Karpas-422 (cell line): ENCODE results near the gene WDR41. TPM values are rescaled to one million over a fixed set of nuclear protein-coding genes. Genes with fewer than 3 reads are reported as not detected.

Experiments used
- DNase-seq: peaks from one replicate; pipeline ENCODE4 v3.0.0-alpha.2; 2015
- H2AFZ ChIP-seq: fragments of 200-600 bp; sonication (generic); 2 replicates; pipeline ENCODE4 v1.6.1; 2014; ENCODE audit warnings: antibody characterized with exemption, low read length, mixed read lengths
- H3K27ac ChIP-seq: fragments of 200-600 bp; sonication (generic); 2 replicates; pipeline ENCODE4 v1.5.1; 2014; ENCODE audit warnings: mild to moderate bottlenecking, low read length, moderate library complexity
- H3K27me3 ChIP-seq: fragments of 200-600 bp; sonication (generic); 2 replicates; pipeline ENCODE4 v1.6.1; 2014; ENCODE audit warnings: low read length, mixed read lengths
- H3K36me3 ChIP-seq: fragments of 200-600 bp; sonication (generic); 2 replicates; pipeline ENCODE4 v1.6.1; 2014; ENCODE audit warnings: low read length, mixed read lengths; ENCODE audit not compliant: insufficient read depth
- H3K4me1 ChIP-seq: fragments of 200-600 bp; sonication (generic); 2 replicates; pipeline ENCODE4 v1.6.1; 2014; ENCODE audit warnings: mild to moderate bottlenecking, low read length, mixed read lengths
- H3K4me2 ChIP-seq: fragments of 200-600 bp; sonication (generic); 2 replicates; pipeline ENCODE4 v1.6.1; 2014; ENCODE audit warnings: low read length, low read depth, mild to moderate bottlenecking; ENCODE audit not compliant: poor library complexity, severe bottlenecking
- H3K4me3 ChIP-seq: fragments of 200-600 bp; sonication (generic); 2 replicates; pipeline ENCODE4 v1.5.1; 2014; ENCODE audit warnings: mild to moderate bottlenecking, antibody characterized with exemption, low read length, mixed read lengths
- H3K79me2 ChIP-seq: fragments of 200-600 bp; sonication (generic); 2 replicates; pipeline ENCODE4 v1.6.1; 2014; ENCODE audit warnings: mild to moderate bottlenecking, low read length, mixed read lengths
- H3K9ac ChIP-seq: fragments of 200-600 bp; sonication (generic); 2 replicates; pipeline ENCODE4 v1.6.0; 2014; ENCODE audit warnings: low read length
- H3K9me2 ChIP-seq: fragments of 200-600 bp; sonication (generic), shearing (Covaris generic); replicated peaks from 2 replicates; pipeline ENCODE4 v1.6.0; 2014; ENCODE audit warnings: mild to moderate bottlenecking, low read length, moderate library complexity; ENCODE audit not compliant: insufficient read depth
- H3K9me3 ChIP-seq: fragments of 300-700, 200-600 bp; sonication (generic); 2 replicates; pipeline ENCODE4 v1.6.1; 2014; ENCODE audit warnings: low read length, mixed read lengths
- H4K20me1 ChIP-seq: fragments of 200-600 bp; sonication (generic); 2 replicates; pipeline ENCODE4 v1.6.1; 2014; ENCODE audit warnings: mild to moderate bottlenecking, antibody characterized with exemption, low read length, low read depth; ENCODE audit not compliant: insufficient read depth
- total RNA-seq: library from RNA; depleted of rRNA; stranded (reverse); fragments of >200 nt; shearing (Covaris generic); gene quantifications from 2 replicates; pipeline ENCODE4 v1.2.3, GENCODE V29; 2014; ENCODE audit warnings: low replicate concordance

Gene WDR41
- total RNA-seq, 1 experiment from 2014 or later = 146 TPM

DNA sequence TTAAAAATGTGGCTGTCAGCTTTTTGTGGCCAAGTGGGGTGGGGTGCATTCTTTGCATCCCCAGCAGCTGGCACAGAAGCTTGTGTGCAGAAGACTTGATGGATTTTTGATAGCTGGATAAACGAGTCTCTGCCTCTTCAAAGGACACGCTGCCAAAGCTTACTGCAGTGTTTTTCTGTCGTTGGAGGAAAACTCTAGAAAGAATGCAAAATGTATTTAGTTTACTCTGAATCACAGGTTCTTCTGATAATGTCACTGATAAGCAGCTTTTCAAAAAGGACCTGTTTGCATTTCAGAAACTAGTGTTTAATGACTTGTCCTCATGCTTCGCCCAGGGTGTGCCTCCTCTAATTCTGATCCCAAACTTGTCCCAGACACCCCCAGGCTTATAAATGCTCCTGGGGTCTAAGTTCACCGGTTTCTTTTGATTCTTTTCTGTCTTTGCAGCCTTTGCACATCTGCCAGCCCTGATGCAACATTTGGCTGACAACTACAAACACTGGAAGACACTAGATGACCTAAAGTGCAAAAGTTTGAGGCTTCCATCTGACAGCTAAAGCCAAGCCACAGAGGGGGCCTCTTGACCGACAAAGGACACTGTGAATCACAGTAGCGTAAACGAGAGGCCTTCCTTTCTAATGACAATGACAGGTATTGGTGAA lies 66.0 kb downstream of the WDR41 start:
- H4K20me1 ChIP-seq = no peaks in the 10 kb centered on the region
- DNase-seq = no peak
- no peaks in the 10 kb centered on the region for H3K9me3 ChIP-seq
- no peak overlapping the region for H3K27ac ChIP-seq
- H3K4me1 ChIP-seq = no peaks in the 10 kb centered on the region
- peaks cover 18% of the 10 kb centered on the region for H3K36me3 ChIP-seq
- H3K9ac ChIP-seq = no peak overlapping the region
- no peak overlapping the region for H3K4me2 ChIP-seq
- no peaks in the 10 kb centered on the region for H3K79me2 ChIP-seq
- no peak overlapping the region for H3K4me3 ChIP-seq
- no peak overlapping the region for H2AFZ ChIP-seq
- no peaks in the 10 kb centered on the region for H3K9me2 ChIP-seq
- H3K27me3 ChIP-seq = no peaks in the 10 kb centered on the region

DNA sequence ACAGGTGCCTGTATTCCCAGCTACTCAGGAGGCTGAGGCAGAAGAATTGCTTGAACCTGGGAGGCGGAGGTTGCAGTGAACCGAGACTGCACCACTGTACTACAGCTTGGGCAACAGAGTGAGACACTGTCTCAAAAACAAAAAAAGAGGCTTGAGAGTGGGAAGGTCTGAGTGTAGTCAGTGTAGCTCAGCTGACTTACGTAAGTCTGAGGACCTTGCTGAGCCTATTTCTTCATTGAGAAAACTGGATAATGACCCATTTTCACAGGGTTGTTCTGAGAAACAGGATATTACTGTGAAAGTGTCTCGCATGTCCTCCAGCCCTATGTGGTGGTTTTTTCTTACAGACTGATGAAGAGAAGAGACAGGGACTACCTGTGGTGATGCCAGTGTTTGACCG lies 66.7 kb downstream of the WDR41 start:
- Histone ChIP-seq H3K9me2 (no peaks in the 10 kb centered on the region), H3K4me2 (no peak overlapping the region), H3K9me3 (no peaks in the 10 kb centered on the region), H3K4me1 (no peaks in the 10 kb centered on the region), H3K36me3 (peaks cover 18% of the 10 kb centered on the region), H3K4me3 (no peak overlapping the region), H3K79me2 (no peaks in the 10 kb centered on the region), H2AFZ (no peak overlapping the region), H4K20me1 (no peaks in the 10 kb centered on the region), H3K9ac (no peak overlapping the region), H3K27ac (no peak overlapping the region), H3K27me3 (no peaks in the 10 kb centered on the region)
- no peak for DNase-seq

DNA sequence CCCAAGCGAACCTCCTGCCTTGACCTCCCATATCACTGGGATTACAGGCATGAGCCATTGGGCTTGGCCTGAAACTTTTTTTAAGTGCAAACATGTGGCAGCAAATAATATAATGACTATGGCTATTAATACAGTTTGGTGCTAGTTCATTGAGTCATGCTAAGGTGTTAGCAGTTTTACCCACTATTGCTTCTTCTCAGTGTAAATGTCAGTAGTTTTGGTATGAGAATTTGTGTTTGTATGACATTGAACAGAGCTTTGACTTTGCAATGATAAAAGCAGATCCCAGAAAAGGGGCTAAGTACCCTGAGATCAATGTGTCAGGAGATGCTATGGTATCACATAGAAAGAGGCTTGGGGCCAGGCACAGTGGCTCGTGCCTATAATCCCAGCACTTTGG lies 67.2 kb downstream of the WDR41 start:
- Histone ChIP-seq H2AFZ (no peak overlapping the region), H3K79me2 (no peaks in the 10 kb centered on the region), H4K20me1 (no peaks in the 10 kb centered on the region), H3K9me3 (no peaks in the 10 kb centered on the region), H3K4me3 (no peak overlapping the region), H3K4me1 (no peaks in the 10 kb centered on the region), H3K27me3 (no peaks in the 10 kb centered on the region), H3K9ac (no peak overlapping the region), H3K27ac (no peak overlapping the region), H3K36me3 (peaks cover 15% of the 10 kb centered on the region), H3K4me2 (no peak overlapping the region), H3K9me2 (no peaks in the 10 kb centered on the region)
- DNase-seq = no peak

DNA sequence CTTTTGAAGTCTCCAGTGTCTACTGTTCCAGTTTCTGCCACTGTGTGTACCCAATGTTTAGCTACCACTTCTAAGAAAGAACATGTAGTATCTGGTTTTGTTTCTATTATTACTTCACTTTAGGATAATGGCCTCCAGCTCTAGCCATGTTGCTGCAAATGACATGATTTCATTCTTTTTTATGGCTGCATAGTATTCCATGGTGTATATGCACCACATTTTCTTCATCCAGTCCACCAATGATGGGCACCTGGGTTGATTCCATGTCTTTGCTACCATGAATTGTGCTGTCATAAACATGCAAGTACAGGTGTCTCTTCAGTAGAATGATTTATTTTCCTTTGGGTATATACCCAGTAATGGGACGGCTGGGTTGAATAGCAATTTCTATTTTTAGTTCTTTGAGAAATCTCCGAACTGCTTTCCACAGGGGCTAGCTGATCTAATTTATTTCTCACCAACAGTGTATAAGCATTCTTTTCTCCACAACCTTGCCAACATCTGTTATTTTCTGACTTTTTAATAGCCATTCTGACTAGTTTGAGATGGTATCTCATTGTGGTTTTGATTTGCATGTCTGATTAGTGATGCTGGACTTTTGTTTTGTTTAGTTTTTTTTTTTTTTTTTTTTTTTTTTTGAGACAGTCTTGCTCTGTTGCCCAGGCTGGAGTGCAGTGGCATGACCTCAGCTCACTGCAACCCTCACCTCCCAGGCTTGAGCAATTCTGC lies 68.9 kb downstream of the WDR41 start:
- Histone ChIP-seq H3K4me1 (no peaks in the 10 kb centered on the region), H3K9me3 (no peaks in the 10 kb centered on the region), H3K9ac (no peak overlapping the region), H4K20me1 (no peaks in the 10 kb centered on the region), H3K79me2 (no peaks in the 10 kb centered on the region), H3K4me3 (no peak overlapping the region), H3K27me3 (no peaks in the 10 kb centered on the region), H3K27ac (no peak overlapping the region), H3K4me2 (no peak overlapping the region), H3K9me2 (no peaks in the 10 kb centered on the region), H2AFZ (no peak overlapping the region), H3K36me3 (peaks cover 10% of the 10 kb centered on the region)
- no peak for DNase-seq

DNA sequence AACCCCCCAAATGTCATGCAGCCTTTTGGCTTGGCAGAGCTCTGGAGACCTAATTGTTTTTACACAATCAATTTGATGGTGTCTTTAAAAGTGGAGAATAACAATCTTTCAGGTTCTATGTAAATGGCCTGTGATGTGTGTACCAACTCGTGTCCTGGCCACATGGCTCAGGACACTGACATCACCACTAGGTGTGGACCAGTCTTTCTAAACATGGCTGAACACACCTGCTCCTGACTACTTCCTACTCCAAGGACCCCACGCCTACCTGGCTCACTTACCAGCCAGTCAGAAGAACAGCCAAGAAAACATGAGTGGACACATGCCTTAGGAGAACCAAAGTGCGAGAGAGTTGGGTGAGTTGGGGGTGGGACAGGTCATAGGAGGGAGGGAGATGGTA lies 71.2 kb downstream of the WDR41 start:
- Histone ChIP-seq H3K4me1 (no peaks in the 10 kb centered on the region), H3K4me3 (no peak overlapping the region), H3K36me3 (no peaks in the 10 kb centered on the region; the same call in 1 of the 2 replicates), H4K20me1 (no peaks in the 10 kb centered on the region), H3K79me2 (no peaks in the 10 kb centered on the region), H3K9ac (no peak overlapping the region), H3K27me3 (no peaks in the 10 kb centered on the region), H3K9me3 (no peaks in the 10 kb centered on the region), H2AFZ (no peak overlapping the region), H3K27ac (no peak overlapping the region), H3K9me2 (no peaks in the 10 kb centered on the region), H3K4me2 (no peak overlapping the region)
- DNase-seq = no peak

DNA sequence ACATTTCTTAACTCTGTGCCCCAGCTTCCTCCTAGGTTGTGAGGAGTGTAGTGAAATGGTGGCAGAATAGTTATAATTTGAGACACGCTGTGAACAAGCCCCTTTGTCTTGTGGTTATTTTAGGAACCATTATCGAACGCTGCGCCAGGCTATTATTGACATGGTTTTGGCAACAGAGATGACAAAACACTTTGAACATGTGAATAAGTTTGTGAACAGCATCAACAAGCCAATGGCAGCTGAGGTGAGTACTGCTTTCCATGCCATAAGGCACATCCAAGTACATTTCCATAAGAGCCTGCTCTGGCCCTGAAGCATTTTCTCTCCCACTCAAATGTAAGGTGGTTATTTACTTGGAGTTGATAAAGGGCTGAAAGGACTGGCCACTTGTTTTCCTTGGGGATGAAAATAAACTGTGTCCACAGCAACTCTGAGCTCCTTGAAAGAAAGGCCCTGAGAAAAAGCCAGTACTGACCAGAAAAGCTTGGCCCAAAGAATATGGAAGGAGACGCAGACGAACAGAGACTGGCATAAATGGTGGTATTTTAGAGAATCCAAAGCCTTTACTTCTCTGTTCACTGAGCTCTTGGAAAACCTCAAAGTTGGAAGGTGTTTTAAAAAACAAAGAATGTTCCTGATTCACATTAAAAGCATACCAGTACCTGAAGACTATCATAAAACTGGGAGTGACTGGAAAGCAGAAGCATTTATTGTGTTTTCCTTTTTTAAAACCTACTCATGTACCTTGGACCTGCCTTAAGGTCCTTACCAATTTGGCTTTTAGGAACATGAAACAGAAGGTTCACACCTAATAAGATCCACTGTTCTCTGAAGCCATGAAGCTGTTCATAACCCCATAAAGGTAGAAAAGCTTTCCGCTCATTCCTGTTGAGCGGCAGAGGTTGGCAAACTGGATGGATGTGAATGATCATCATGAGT lies 72.2 kb downstream of the WDR41 start:
- Histone ChIP-seq H3K4me1 (no peaks in the 10 kb centered on the region), H3K9ac (no peak overlapping the region), H3K27ac (no peak overlapping the region), H3K9me2 (no peaks in the 10 kb centered on the region), H3K4me3 (no peak overlapping the region), H4K20me1 (no peaks in the 10 kb centered on the region), H3K36me3 (no peaks in the 10 kb centered on the region), H3K4me2 (no peak overlapping the region), H3K27me3 (no peaks in the 10 kb centered on the region), H3K79me2 (no peaks in the 10 kb centered on the region), H2AFZ (no peak overlapping the region), H3K9me3 (no peaks in the 10 kb centered on the region)
- DNase-seq = no peak

DNA sequence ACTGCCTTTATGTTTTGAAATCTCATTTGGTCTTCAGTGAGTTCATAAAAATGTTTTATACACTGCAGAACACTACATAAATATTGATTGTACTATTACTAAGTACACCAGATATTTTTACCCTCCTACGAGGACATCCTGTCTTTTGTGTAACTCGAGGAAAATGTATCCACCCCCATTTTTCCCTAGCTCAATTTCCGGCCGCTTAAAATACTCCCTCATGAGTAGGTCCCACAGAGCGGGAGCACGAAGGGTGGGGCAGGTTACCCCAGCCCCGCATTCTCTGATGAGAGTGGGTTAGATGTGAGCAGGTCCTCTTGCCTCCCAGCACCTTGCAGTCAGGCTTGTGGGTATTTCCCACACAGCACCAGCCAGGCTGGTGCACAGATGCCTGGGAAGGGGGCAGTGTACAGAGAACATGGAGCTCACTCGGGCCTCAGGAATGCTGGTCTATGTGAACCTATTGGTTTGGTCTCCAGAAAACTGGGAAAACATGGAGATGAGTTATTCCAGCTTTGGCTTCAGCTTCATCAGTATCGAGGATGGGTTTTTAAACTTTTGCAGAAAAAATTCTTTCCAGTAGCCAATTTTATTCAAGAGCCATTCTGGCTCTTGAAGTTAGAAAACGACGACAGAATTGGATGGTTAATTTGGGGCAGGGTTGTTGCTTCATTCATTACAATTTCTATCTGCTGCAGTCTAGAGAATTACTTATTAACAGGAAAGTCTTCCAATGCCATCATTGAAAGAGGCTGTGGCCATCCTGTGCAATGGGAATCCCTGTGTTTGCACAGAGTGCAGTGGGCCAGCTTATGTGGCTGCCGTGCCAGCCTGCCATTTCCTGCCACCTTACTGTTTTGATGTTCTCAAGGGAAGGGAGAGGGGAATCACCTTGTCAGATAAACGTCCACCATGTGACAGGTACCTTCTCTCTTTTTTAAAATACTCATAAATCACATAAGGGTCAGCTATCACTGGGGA lies 73.2 kb downstream of the WDR41 start:
- Histone ChIP-seq H3K9me2 (no peaks in the 10 kb centered on the region), H4K20me1 (no peaks in the 10 kb centered on the region), H3K9ac (no peak overlapping the region), H3K4me1 (no peaks in the 10 kb centered on the region), H2AFZ (no peak overlapping the region), H3K4me3 (no peak overlapping the region), H3K79me2 (no peaks in the 10 kb centered on the region), H3K9me3 (no peaks in the 10 kb centered on the region), H3K27me3 (no peaks in the 10 kb centered on the region), H3K36me3 (no peaks in the 10 kb centered on the region), H3K4me2 (no peak overlapping the region), H3K27ac (no peak overlapping the region)
- DNase-seq = no peak
